Mucosa of descending colon (tissue), 3 donors: Measurements from ENCODE around the gene QRSL1. TPM values are rescaled to one million over a fixed set of nuclear protein-coding genes. Genes with fewer than 3 reads are reported as not detected.

Experiments used
- ATAC-seq: fragments of 200-7000 bp; cut with Tn5 transposase; one replicate; pipeline ENCODE4 v1.9.1; 2020; ENCODE audit warnings: mild to moderate bottlenecking, moderate library complexity
- DNase-seq, 3 donors: peaks; one replicate each; pipeline ENCODE4 v3.0.0-alpha.2; 2020
- H3K36me3 ChIP-seq: fragments of 200-600 bp; one replicate; pipeline ENCODE4 v1.8.0; 2021; ENCODE audit warnings: low read depth, mild to moderate bottlenecking
- H3K4me1 ChIP-seq: fragments of 200-600 bp; one replicate; pipeline ENCODE4 v1.8.0; 2021; ENCODE audit warnings: low read depth, mild to moderate bottlenecking
- H3K4me3 ChIP-seq: fragments of 200-600 bp; one replicate; pipeline ENCODE4 v1.8.0; 2021; ENCODE audit warnings: mild to moderate bottlenecking
- H3K9me3 ChIP-seq: fragments of 200-600 bp; one replicate; pipeline ENCODE4 v1.8.0; 2021; ENCODE audit warnings: mild to moderate bottlenecking
- CTCF ChIP-seq: fragments of 200-600 bp; IDR thresholded peaks from one replicate; pipeline ENCODE4 v1.8.0; 2022; ENCODE audit warnings: antibody characterized with exemption, mild to moderate bottlenecking
- intact Hi-C, 2 donors: fragments of 100-400 bp; cut with DNase I in 1 of 2; cut with micrococcal nuclease in 1 of 2; formaldehyde crosslinking; loops; one replicate each; pipeline versions ENCODE4 v1.11.0 to v1.11.1; 2022; cut with DNase I, micrococcal nuclease
- total RNA-seq, 3 donors: library from RNA; stranded (reverse); fragmentation: NEBNext Ultra II Directional in 2 of 3; extraction: Animal tissue kit (Norgen Biotek cat#: 25700) in 2 of 3; gene quantifications; one replicate each; pipeline versions ENCODE4 v1.2.1 to v1.2.4, GENCODE V29; 2021 to 2023
- donor health status: DM: no; HTN: no; CAD: no; lungs with moderate emphysema.
- donor health status: DM: no; HTN: no; CAD: no.
- donor health status: DM: no; HTN: yes; CAD: no.

The QRSL1 gene
- total RNA-seq, 3 donors from 2014 or later: 13.1 to 19.4 (median 15.2) TPM

GRCh38 chr6:106715922-106716321 is 86.5 kb downstream of the QRSL1 start:
- intact Hi-C loops: no loop called here
- DNase-seq (peak in 2 of 3 donors; percentile 52 to 66), ATAC-seq (peak; percentile 89)
- no peaks in the 10 kb centered on the region for H3K36me3 ChIP-seq
- no peak for TF ChIP-seq CTCF
- no peak overlapping the region for H3K4me3 ChIP-seq
- H3K4me1 ChIP-seq: peaks cover 9% of the 10 kb centered on the region
- H3K9me3 ChIP-seq: no peaks in the 10 kb centered on the region

- Histone ChIP-seq H3K4me1 (peaks cover 9% of the 10 kb centered on the region), H3K36me3 (no peaks in the 10 kb centered on the region), H3K9me3 (no peaks in the 10 kb centered on the region), H3K4me3 (no peak overlapping the region)
- peak; percentile 88 for ATAC-seq
- no peak for TF ChIP-seq CTCF
- intact Hi-C loops: no loop called here
- no peak for DNase-seq
Measured at GRCh38 chr6:106716966-106717365, 87.6 kb downstream of the QRSL1 start.

Other genes with a start within 250 kb of the QRSL1 start
- 10 to 100 TPM in 1 of 3 donors, 1 to 10 TPM in 2; 8.3 to 12.8 (median 9.8) TPM for gene RTN4IP1, start 80 bp upstream of the QRSL1 start, total RNA-seq